Esophagus muscularis mucosa (tissue), 4 donors: Measurements from ENCODE around the gene MBD6.
"Not testable (repeated sequence)": the region's sequence is repeated elsewhere in the genome, so short reads cannot be mapped to it uniquely, and the experiment has no call there.

Experiments used
- EP300 ChIP-seq: sonication (generic); formaldehyde crosslinking; IDR thresholded peaks from one replicate; pipeline ENCODE4 v1.6.1; 2017; ENCODE audit warnings: antibody characterized with exemption
- POLR2A ChIP-seq: fragments of 450-650 bp; IDR thresholded peaks from one replicate; pipeline ENCODE4 v1.6.1; 2017; ENCODE audit warnings: antibody characterized with exemption, moderate library complexity, mild to moderate bottlenecking, low read depth
- POLR2AphosphoS5 ChIP-seq, 2 donors: sonication (generic); formaldehyde crosslinking; IDR thresholded peaks; one replicate each; pipeline ENCODE4 v1.6.1; 2017; ENCODE audit warnings: antibody characterized with exemption in 2 of 2
- TF ChIP-seq, protein P1 (sequence below), 3 experiments: fragments of 200-600 bp in 2 of 3; fragments of 450-650 bp in 1 of 3; sonication (generic) in 2 of 3; IDR thresholded peaks; one replicate each; pipeline ENCODE4 v1.5.1; 2017 to 2019; ENCODE audit warnings: antibody characterized with exemption in 3 of 3, mild to moderate bottlenecking in 2 of 3, moderate library complexity in 1 of 3

DNA sequence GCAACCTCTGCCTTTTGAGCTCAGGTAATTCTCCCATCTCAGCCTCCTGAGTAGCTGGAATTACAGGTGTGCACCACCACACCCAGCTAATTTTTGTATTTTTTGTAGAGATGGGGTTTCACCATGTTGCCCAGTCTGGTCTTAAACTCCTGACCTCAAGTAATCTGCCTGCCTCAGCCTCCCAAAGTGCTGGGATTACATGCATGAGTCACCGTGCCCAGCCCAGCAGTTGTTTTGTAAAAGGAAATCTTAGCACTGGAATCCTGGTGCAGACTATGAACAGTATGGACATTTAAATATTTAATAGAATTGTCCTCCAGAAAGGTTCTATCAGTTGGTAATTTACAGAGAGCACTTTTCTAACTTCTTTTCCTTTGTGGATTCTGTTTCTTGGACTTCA, 38.5 kb downstream of the MBD6 start:
- TF ChIP-seq, protein P1, sequence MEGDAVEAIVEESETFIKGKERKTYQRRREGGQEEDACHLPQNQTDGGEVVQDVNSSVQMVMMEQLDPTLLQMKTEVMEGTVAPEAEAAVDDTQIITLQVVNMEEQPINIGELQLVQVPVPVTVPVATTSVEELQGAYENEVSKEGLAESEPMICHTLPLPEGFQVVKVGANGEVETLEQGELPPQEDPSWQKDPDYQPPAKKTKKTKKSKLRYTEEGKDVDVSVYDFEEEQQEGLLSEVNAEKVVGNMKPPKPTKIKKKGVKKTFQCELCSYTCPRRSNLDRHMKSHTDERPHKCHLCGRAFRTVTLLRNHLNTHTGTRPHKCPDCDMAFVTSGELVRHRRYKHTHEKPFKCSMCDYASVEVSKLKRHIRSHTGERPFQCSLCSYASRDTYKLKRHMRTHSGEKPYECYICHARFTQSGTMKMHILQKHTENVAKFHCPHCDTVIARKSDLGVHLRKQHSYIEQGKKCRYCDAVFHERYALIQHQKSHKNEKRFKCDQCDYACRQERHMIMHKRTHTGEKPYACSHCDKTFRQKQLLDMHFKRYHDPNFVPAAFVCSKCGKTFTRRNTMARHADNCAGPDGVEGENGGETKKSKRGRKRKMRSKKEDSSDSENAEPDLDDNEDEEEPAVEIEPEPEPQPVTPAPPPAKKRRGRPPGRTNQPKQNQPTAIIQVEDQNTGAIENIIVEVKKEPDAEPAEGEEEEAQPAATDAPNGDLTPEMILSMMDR (IDR thresholded peaks at IDR 0.05) = not testable (repeated sequence)
- TF ChIP-seq POLR2AphosphoS5 (IDR thresholded peaks at IDR 0.05); EP300; POLR2A: not testable (repeated sequence)
